Esophagus squamous epithelium (tissue), 4 donors: ENCODE data around the gene ADAM19.

Source experiments
- CTCF ChIP-seq, 6 experiments: fragments of 450-650 bp in 4 of 6; fragments of 200-600 bp in 2 of 6; sonication (generic) in 2 of 6; IDR thresholded peaks; one replicate each; pipeline ENCODE4 v1.5.1; 2016 to 2019; ENCODE audit warnings: antibody characterized with exemption in 6 of 6, mild to moderate bottlenecking in 4 of 6, moderate library complexity in 4 of 6
- POLR2A ChIP-seq, 4 donors: fragments of 450-650 bp; IDR thresholded peaks; one replicate each; pipeline ENCODE4 v1.6.1; 2017; ENCODE audit warnings: antibody characterized with exemption in 4 of 4, mild to moderate bottlenecking in 4 of 4, moderate library complexity in 3 of 4

- TF ChIP-seq CTCF (IDR thresholded peaks at IDR 0.05) (no peak), POLR2A (IDR thresholded peaks at IDR 0.05) (no peak)
Measured at GRCh38 chr5:157487358-157487757, 88.2 kb downstream of the ADAM19 start.
